Pons (tissue), 1 donor: ENCODE measurements around the gene CFAP61.
"Not testable (repeated sequence)": the region's sequence is repeated elsewhere in the genome, so short reads cannot be mapped to it uniquely, and the experiment has no call there.

Experiments used
- DNase-seq: peaks from one replicate; pipeline ENCODE4 v3.0.0-alpha.2; 2016; ENCODE audit warnings: low spot score

CFAP61 gene

DNA sequence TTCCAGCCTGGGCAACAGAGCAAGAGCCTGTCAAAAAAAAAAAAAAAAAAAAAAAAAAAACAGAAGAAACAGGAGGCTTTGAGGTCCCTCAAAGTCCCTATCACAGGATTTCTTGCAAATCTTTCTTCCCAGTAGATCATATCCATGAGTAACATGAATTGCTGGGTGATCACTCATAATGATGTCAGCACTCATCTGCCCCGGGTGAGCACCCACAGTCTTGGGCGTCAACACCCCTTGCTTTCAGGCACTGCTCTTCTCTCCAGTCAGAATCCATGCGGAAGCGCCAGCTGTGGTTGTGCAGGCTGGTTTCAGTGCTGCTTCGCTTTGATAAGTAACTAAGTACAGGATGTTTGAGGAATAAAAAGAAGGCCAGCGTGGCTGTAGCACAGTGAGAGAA lies 275.4 kb downstream of the CFAP61 start:
- no peak for DNase-seq

DNA sequence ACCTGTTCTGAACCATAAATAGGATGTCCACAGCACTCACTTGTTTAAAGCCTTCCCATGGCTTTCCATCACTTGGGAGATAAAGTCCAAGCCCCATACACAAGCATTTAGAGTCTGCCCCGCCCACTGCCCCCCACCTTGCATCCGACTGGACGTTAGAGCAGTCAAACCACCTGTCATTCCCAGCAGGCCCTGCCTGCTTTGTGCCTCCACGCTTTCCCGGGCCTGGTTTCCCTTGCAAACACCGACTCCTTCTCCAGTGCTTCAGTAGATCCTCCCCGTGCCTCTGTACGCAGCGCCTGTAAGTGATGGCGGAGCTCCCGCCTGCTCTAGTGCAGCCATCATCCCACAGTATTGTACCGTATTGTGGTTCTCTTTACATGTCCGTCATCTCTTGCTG lies 277.2 kb downstream of the CFAP61 start:
- no peak for DNase-seq

DNA sequence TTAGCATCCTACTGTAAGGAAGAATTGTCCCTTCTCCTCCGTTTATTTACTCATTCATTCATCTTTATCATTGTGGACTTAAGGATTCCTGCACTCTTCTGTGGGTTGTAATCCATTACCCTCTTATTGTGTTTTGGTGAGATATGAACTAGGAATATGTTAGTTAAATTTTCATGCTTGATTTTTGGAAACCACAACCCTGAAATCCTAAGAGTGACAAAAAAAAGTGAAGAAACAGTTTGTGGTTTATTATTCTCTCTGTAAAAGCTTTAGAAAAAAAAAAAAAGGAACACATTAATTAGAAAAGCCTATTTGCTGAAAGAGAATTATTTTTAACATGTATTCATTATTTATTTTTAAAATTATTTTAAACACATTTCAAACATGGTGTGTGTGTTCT lies 278.8 kb downstream of the CFAP61 start:
- no peak for DNase-seq

DNA sequence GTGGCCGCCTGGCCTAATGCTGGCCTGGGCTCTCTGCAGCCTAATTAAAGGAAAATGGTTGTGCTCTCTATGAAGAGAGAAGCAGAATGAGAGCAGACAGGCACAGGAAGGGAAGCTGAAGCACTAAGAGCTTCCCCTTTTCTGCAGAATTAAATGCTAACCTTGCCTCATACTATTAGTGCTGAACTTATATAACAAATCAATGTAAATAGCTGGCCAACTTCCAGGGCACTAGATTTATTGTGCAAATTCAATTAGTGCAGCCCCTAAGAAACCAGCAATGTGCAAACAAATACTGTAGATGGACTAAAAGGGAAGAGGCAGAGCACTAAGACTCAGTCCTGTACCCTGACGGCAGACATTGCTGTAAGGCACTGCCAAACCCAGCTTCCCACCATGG lies 279.5 kb downstream of the CFAP61 start:
- no peak for DNase-seq

DNA sequence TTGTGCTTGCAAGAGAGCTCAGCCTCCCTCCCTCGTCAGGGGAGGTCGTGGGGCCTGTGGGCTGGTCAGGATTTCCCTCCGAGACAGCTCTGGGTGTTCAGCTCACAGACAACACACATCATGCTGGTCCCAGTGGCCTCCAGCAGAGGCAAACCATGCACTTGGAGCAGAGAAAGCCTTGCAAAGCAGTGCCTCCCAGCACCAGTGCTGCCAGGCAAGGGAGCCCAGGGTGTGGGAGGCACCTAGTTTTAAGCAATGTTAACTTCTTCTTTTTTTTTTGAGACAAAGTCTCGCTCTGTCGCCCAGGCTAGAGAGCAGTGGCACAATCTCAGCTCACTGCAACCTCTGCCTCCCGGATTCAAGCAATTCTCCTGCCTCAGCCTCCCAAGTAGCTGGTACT lies 281.5 kb downstream of the CFAP61 start:
- no peak for DNase-seq

DNA sequence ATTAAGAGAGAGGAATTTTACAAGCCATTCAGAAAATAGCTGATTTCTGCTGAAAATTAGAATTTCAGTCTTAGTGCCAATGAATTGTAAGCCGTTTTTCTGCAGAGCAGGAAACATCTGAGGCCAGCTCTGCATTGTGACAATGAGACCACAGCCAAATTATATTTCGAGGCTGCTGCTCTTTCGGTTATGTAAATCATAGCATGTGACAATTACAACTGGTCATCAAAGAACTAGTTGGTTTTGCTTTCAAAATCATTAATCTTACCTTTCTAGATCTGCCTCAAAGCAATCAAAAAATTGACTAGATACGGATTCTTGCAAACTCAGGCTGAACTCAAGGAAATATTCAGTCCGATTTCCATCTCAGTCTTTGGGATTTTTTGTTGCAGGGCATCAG lies 282.2 kb downstream of the CFAP61 start:
- no peak for DNase-seq

DNA sequence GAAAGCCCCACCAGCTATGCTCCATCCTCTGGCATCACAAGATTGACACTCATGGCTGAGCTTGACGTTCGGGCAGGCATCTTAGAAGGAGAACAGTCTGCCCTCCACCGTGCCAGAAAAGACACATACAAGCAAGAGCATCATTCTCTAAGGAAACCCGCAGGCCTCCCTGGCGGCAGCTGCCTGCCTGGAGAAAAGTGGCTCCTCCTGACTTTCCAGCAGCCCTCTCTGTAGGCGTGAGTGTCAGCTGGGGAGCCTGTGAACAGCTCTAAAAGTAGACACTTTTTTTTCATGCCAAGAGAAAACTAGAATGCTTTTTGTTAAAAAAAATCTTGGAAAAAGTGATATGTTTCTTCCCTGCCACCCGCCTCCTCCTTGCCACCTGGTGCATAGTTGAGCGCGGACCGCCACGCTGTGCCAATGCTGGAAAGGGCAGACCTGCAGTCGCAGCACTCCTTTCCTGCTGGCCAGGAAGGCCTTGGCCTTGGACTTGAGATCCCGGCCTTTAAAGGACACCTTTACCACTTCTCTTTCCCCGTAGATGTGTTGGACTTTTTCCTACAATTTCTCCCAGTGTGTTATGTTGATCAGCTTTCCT lies 285.9 kb downstream of the CFAP61 start:
- no peak for DNase-seq

DNA sequence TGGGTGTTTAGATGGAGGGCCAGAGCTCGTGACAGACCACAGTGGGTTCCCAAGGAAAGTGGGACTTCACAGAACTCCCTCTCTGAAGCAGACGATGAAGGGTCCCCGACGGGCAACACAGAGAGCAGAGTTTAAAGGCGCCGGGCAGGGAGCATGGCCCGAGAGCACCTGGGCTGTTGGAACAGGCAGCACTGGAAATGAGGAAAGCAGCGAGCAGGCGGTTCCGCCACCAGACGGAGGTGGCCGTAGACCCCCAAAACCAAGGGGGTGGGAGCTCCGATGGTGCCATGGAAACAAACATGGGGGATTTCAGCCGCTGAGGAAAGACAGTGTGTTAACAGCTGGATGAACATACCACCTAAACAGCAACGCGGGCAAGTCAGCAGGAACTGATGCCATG lies 288.1 kb downstream of the CFAP61 start:
- DNase-seq, result no peak

DNA sequence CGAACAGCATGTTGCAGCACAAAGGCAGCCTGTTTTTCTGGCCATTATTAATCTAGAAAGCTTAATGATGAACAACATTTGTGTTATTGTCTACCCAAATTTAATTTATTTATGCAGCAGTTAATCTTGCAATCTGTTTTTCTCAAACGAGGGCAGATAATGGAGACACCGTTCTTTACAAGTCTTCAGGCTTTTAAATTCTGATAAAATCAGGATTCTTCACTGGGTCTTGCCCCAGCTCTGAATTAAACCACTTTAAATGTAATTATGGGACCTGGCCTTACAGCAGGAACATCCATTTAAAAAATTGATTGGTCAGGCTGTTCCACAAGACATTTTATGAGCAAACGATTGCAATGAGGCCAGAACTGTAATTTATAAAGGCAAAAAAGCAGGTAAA lies 289.0 kb downstream of the CFAP61 start:
- no peak for DNase-seq

DNA sequence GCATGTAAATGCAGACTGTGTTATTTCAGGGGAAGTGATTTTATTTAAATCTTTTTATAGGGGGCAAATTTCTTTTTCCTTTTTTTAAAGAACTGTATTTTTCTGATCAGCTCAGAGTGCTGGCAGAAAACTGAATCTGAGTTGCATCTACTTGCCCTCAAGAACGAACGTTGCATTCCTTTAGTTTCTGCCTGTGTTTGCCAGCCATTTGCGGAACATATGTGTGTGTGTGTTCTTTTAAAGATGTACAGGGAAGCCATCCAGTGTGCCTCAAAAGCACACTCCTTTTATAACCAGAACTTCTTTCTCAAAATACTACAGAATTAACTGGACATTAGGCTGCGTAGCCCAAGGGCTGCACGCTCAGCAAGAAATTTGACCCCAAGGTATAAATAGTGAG lies 289.7 kb downstream of the CFAP61 start:
- no peak for DNase-seq

DNA sequence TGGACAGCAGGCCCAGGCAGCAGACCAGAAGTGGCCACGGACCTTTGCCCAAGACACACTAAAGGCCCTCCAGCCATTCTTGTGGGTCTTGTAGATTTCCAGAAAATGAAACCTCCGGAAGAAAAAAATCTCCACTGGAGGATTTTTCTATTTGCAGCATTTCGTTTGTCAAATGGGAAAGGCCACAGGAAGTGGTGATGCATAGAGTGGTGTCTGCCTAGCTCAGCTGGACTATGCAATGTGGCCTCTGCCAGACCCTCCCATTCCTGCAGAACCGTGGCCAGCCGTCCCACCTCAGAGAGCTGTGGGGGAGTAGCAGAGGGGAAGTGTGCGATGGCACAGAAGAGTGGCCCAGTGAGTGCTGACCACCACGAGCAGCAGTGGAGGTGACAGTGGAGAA lies 291.6 kb downstream of the CFAP61 start:
- DNase-seq, result no peak

DNA sequence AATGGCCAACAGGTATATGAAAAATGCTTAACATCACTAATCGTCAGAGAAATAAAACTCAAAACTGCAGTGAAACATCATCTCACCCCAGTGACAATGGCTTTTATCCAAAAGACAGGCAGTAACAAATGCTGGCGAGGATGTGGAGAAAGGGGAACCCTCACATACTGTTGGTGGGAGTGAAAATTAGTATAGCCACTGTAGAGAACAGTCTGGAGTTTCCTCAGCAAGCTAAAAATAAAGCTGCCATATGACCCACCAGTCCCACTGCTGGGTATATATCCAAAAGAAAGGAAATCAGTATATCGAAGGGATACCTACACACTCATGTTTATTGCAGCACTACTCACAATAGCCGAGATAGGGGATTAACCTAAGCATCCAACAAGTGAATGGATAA lies 292.1 kb downstream of the CFAP61 start:
- no peak for DNase-seq

DNA sequence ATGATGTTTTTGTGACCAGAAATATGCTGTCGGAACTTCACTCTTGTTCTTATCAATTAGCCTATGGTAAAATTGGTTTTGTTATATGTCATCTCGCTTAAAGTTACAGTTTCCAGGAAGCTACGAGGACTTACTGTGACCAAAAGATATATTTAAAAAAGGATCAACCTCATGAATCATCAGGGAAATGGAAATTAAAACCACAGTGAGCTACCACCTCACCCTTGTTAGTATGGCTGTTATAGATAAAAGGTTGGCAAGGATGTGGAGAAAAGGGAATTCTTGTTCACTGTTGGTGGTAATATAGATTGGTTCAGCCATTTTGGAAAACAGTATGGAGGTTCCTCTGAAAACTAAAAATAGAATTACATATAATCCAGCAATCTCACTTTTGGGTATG lies 301.2 kb downstream of the CFAP61 start:
- DNase-seq, result no peak

DNA sequence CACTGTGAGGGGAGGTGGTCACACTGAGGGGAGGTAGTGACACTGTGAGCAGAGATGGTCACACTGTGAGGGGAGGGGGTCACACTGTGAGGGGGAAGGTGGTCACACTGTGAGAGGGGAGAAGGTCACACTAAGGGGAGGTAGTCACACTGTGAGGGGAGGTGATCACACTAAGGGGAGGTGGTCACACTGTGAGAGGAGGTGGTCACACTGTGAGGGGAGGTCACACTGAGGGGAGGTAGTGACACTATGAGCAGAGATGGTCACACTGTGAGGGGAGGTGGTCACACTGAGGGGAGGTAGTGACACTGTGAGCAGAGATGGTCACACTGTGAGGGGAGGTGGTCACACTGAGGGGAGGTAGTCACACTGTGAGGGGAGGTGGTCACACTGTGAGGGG lies 303.2 kb downstream of the CFAP61 start:
- DNase-seq, result not testable (repeated sequence)

DNA sequence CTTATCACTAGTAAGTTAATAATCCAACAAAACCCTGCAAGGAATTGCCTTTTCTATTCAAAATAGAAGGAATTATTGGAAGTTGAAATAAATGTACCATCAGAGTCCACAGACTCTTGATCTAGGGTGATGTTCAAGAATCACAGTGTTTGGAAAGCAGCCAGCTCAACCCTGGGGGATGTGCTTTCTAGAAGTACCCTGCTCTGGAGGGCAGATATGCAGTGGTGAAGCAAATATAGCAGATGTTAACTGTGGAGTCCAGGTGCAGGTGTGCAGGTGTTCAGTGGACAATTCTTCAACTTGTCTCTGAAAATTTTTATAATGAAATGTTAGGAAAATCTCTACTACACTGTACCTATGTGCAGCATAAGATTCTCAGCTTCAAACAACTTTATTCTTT lies 306.5 kb downstream of the CFAP61 start:
- DNase-seq, result no peak

DNA sequence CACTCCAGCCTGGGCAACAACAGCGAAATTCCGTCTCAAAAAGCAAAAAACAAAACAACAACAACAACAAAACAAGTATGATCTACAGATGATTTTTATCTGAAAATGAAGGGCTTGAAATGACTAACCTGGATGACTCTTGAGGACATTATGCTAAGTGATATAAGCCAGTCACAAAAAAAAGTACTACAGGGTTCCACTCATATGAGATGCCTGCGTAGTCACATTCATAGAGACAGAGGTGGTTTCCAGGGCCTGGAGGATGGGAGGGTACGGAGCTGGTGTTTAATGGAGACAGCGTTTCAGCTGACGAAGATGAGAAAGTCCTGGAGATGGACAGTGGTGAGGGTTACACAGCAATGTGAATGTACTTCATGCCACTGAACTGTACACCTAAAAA lies 307.3 kb downstream of the CFAP61 start:
- no peak for DNase-seq

DNA sequence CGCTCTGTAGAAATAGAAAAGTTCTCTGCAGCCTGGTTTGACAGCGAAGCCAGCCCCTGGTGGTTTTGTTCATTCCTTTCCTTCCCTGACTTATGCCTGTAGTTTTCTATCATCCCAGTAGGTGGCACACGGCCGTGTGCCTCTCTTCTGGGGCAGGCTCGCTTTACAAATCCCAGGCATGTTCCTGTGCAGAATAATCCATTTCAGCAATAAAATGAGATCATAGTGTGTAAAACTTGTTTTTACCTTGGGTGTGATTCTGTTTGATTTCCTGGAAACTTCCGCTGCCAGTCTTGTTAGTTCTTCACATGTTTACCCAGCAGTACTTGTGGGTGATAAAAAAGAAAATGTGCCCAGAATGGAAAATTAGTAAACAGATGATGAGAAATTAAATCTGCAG lies 308.1 kb downstream of the CFAP61 start:
- peak; percentile 79 for DNase-seq

DNA sequence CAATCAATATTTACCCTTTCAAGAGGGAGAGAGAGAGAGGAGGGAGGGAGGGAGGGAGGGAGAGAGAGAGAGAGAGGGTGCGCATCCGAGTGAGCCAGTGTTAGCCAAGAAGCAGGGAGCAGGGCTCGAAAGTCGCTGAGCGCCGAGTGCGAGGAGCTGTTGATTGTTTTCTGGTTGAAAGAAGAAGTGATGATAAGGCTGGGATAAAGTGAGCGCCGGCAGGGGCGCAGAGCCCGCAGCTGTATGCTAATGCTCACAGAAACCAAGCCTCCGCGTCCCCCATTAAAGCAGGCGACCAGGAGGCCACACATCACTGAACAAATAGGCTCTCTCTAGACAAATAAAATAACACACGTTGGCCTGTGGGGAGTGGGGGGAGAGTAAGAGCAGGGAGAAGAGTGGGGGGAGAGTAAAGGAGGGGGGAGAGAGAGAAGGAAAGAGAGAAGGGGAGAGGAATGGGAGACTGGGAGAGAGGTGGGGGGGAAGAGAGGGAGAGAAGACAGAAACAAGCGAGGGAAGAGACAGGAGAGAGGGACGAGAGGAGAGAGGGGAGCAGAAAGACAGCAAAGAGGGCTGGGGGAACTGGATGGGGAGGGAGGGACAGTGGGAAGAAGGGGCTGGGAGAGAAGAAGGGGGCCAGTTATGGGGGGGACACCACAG lies 310.6 kb downstream of the CFAP61 start:
- DNase-seq, result peak; percentile 10

DNA sequence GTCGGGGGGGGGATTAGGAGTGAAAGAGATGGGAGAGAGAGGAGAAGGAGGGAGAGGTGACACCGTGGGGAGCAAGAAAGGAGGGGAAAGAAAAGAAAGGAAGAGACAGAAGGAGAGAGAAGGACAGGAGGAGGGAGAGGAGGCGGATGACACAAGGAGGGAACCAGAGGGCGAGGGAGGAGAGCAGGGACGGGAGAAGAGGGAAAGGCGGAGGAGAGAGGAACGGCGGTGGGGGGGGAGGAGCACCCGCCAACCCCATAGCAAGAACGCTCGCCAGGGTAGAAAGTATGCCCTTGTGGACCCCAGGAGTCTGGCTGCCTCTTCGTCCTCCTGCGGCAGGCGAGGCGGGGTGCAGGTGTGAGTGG lies 311.1 kb downstream of the CFAP61 start:
- DNase-seq, result no peak

DNA sequence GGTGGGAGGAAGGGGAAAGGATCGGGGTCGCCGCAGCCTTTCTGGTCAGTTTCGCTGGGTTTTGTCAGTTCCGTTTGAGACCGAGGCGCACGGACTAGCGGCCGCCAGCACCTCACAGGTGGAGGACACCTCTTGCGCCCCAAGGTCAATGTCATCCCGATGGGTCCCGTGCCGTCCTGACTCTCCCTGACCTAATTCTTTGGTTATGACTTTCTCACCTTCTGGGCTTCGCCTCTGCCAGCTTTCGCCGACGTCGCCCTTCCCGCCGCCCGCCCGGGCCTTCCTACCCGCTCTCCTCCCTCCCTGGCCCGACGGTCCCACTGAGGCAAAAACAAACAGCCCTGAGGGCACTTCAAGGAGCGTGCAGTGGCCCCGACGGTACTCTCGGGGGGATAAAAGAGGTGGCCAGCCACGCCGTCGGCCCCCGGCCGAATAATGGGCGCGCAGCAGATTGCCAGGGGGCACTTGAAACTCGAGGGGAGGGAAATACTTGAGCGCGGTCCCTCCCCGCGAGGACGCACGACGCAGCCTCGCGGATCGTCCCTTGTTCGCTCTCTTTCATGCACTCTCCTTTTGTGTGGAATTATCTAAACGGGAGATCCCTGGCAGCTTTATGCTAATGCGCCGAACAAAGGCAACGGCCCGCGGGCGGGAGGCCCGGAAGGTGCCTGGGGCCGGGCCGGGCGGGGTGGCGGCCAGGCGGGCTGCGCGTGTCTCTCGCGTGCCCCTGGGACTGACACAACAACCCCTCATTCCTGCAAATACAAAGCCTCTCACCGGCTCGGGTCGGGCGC lies 311.7 kb downstream of the CFAP61 start:
- no peak for DNase-seq

DNA sequence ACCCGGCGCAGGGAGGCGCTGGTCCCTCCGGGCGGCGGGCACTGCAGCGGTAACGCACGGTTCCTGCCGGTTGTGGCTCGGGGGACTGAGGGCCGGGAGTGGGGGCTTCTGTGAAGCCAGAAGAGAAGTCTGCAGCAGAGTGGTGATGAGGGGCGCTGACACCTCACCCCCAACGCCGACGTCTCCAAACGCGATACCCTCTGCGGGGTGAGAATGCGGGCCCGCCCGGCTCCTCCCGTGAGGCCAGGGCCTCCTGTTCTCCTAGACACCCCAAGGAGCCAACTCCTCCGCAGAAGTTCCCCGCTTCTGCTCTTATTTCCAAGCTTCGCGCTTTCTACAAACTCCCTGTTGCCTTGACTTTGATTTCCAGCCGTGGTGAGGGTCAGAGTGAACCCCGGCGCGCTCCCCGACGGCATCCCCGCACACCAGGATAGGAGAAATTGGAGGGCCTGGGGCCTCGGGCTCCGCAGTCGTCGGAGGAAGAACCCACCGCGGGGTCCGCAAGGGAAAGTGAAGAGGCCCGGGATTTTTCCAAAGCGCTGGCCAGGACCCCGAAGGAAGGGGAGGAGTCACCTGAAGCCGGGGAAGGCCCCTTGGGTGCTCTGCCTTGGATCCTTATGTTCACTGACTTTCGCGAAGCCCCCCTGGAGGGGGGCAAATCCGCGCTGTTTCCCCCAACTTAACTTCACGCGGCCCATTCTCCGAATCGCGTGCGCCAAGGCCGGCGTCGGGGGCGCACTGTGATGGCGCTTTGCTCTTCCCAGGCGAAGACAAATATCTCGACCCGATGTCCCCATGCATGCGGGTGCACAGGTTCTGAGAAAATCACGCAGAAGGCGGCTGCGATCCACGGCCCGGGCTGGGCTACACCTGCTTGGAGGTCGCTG lies 312.5 kb downstream of the CFAP61 start:
- no peak for DNase-seq

DNA sequence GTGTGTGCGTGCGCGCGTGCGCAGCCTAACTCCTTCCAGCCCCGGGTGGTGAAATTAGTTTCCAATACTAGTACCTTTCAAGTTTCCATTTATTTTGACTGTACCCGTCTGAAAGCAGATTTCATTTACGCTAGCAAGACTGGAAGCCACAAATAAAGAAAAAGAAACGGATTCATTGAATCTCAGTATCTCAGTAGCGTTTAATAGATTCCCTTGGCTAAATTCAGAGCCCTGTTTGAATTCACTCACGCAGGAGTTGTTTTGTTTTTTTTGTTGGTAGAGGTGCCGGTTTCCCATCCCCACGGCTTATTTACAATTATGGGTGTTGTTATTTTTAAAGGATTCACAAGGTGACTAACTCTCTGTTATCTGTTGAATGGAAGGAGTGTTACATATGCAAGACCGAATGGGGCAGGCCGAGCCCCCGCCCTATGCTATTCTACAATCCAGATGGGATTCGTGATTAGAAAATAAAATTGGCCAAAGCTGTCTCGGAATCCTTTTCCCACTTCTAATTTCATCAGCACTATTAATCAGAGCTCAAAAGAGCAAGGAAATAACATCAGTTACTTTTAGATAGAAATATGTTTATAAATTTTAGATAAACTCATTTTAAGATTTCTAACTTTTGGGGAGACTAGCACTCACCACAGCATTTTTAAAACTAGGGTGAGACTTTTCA lies 313.3 kb downstream of the CFAP61 start:
- DNase-seq, result no peak
